Bronchial epithelial cell (primary cell): ENCODE measurements around the gene RASL11A. TPM values are rescaled to one million over a fixed set of nuclear protein-coding genes. Genes with fewer than 3 reads are reported as not detected.
"Not testable (repeated sequence)": the region's sequence is repeated elsewhere in the genome, so short reads cannot be mapped to it uniquely, and the experiment has no call there.

Experiments
- DNase-seq: peaks from one replicate; pipeline ENCODE4 v3.0.0-alpha.2; 2010; ENCODE audit warnings: low read depth
- FAIRE-seq: peaks from 2 replicates; lab custom pipeline; 2011; peaks lifted over from hg19 to GRCh38; lab: Jason Lieb, UNC
- H3K27me3 ChIP-seq: 2 replicates; pipeline ENCODE4 v1.5.1; 2011; ENCODE audit warnings: low read length; ENCODE audit not compliant: control insufficient read depth, insufficient read depth
- H3K36me3 ChIP-seq: 2 replicates; pipeline ENCODE4 v1.5.1; 2011; ENCODE audit warnings: low read length; ENCODE audit not compliant: control insufficient read depth, insufficient read depth
- H3K4me3 ChIP-seq: 2 replicates; pipeline ENCODE4 v1.5.1; 2011; ENCODE audit warnings: mild to moderate bottlenecking, low read depth, low read length, control low read depth
- total RNA-seq: library from RNA; depleted of rRNA; stranded (reverse); fragments of >200 nt; gene quantifications from 2 replicates; pipeline ENCODE4 v1.2.1, GENCODE V29; 2014
- TF ChIP-seq, protein P1 (sequence below): IDR thresholded peaks from 2 replicates; pipeline ENCODE4 v1.5.1; 2011; ENCODE audit warnings: mild to moderate bottlenecking, moderate library complexity, low read length, control low read depth, inconsistent platforms; ENCODE audit not compliant: insufficient read depth, severe bottlenecking

RASL11A gene
- total RNA-seq, 1 donor from 2014 or later: 1.1 TPM

DNA sequence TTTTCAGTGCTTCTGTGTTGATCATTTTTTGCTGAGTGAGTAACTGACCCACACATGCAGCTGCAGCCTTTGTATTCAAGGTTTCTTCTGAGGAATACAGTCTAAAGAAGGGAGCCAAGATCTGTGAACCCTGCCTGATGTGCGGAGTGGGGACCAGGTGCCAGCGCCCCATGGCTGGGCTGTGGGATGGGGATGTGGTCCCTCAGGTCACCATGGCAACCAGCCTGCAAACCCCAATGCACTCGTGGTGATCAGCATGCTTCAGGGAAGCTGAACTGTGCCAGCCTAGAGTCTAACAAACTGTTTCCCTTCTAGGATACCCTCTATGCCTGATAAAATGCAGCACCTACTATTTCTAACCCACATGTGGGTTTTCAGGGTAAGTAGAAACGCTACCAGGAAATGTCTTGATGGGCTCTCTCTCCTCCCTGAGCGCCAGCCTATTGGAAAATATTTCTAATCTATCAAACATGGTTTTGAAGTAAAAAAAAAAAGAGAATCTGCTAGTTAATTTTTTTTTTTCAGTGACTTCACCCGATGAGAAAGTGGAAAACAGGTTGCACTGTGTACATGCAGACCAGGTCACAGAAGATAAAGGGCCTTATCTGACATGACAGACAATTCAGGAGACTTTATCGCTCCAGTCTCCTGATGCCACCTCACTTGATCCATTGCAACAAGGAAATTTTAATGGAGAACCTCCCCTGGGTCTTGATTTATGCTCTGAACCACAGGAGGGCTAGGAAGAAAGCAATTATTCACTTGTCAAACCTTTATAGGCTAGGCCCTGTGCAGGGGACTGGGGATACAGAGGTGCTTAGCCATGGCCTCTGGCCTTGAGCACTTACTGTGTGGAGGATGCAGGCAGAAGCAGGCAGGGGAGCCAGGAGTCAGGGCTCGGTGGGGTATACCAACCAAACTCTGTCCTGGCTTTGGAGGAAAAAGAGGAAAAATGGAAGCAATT lies 51.1 kb downstream of the RASL11A start:
- no peaks in the 10 kb centered on the region for H3K27me3 ChIP-seq
- H3K4me3 ChIP-seq: no peak overlapping the region
- FAIRE-seq (no peak), DNase-seq (no peak)
- TF ChIP-seq, protein P1, sequence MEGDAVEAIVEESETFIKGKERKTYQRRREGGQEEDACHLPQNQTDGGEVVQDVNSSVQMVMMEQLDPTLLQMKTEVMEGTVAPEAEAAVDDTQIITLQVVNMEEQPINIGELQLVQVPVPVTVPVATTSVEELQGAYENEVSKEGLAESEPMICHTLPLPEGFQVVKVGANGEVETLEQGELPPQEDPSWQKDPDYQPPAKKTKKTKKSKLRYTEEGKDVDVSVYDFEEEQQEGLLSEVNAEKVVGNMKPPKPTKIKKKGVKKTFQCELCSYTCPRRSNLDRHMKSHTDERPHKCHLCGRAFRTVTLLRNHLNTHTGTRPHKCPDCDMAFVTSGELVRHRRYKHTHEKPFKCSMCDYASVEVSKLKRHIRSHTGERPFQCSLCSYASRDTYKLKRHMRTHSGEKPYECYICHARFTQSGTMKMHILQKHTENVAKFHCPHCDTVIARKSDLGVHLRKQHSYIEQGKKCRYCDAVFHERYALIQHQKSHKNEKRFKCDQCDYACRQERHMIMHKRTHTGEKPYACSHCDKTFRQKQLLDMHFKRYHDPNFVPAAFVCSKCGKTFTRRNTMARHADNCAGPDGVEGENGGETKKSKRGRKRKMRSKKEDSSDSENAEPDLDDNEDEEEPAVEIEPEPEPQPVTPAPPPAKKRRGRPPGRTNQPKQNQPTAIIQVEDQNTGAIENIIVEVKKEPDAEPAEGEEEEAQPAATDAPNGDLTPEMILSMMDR: no peak
- no peaks in the 10 kb centered on the region for H3K36me3 ChIP-seq

GRCh38 chr13:27322443-27322842 lies 51.8 kb downstream of the RASL11A start:
- not testable (repeated sequence) for H3K36me3 ChIP-seq, H3K4me3 ChIP-seq, FAIRE-seq, DNase-seq, H3K27me3 ChIP-seq

Other genes starting within 250 kb of the RASL11A start
- 17.9 and 20.9 TPM in 2 replicates for gene USP12, start 99.0 kb upstream of the RASL11A start, total RNA-seq
- gene RPL21, start 19.3 kb upstream of the RASL11A start, total RNA-seq: 967 and 985 TPM in 2 replicates
- gene GTF3A, start 153.8 kb downstream of the RASL11A start, total RNA-seq: 100 and 163 TPM in 2 replicates
- gene MTIF3, start 179.7 kb downstream of the RASL11A start, total RNA-seq: 30.5 and 48.9 TPM in 2 replicates